RWPE2 (cell line): ENCODE results near the gene DIP2B.

ENCODE experiments used
- ATAC-seq: fragments of 200-7000 bp; cut with Tn5 transposase; 3 replicates; pipeline ENCODE4 v1.9.1; 2021; ENCODE audit warnings: low read depth
- DNase-seq: peaks from one replicate; pipeline ENCODE4 v3.0.0-alpha.2; 2020; ENCODE audit warnings: low spot score
- H3K27ac ChIP-seq: fragments of 450-650 bp; 2 replicates; pipeline ENCODE4 v1.5.1; 2017; ENCODE audit warnings: mild to moderate bottlenecking; ENCODE audit not compliant: poor library complexity, severe bottlenecking
- H3K27me3 ChIP-seq: fragments of 250-450 bp; sonication (Bioruptor Pico); 2 replicates; pipeline ENCODE4 v1.5.1; 2021; ENCODE audit warnings: mild to moderate bottlenecking, moderate library complexity; ENCODE audit not compliant: insufficient read depth, poor library complexity, severe bottlenecking
- H3K36me3 ChIP-seq: fragments of 250-450 bp; sonication (Bioruptor Pico); 2 replicates; pipeline ENCODE4 v1.5.1; 2020; ENCODE audit warnings: low read depth, mild to moderate bottlenecking, moderate library complexity
- H3K4me1 ChIP-seq: fragments of 250-450 bp; sonication (Bioruptor Pico); 2 replicates; pipeline ENCODE4 v1.5.1; 2021; ENCODE audit warnings: mild to moderate bottlenecking, moderate library complexity; ENCODE audit not compliant: insufficient read depth, poor library complexity, severe bottlenecking
- H3K4me3 ChIP-seq: fragments of 250-450 bp; sonication (Bioruptor Pico); 2 replicates; pipeline ENCODE4 v1.5.1; 2021; ENCODE audit warnings: mild to moderate bottlenecking, moderate library complexity; ENCODE audit not compliant: severe bottlenecking
- H3K9me3 ChIP-seq: fragments of 250-450 bp; sonication (Bioruptor Pico); 2 replicates; pipeline ENCODE4 v1.5.1; 2021; ENCODE audit warnings: mild to moderate bottlenecking, moderate library complexity; ENCODE audit not compliant: severe bottlenecking
- TF ChIP-seq, protein P1 (sequence below): fragments of 450-650 bp; IDR thresholded peaks from one replicate; pipeline ENCODE4 v1.5.1; 2017; ENCODE audit warnings: mild to moderate bottlenecking, moderate library complexity; ENCODE audit not compliant: poor library complexity, severe bottlenecking

The DIP2B gene

GRCh38 chr12:50786498-50787231, 281.9 kb downstream of the DIP2B start:
- Histone ChIP-seq H3K27ac (peak overlapping the region; percentile 97), H3K36me3 (peaks cover 11% of the 10 kb centered on the region), H3K9me3 (no peaks in the 10 kb centered on the region), H3K4me3 (no peak overlapping the region), H3K27me3 (no peaks in the 10 kb centered on the region), H3K4me1 (peaks cover 52% of the 10 kb centered on the region)
- DNase-seq, result peak; percentile 86
- TF ChIP-seq, protein P1, sequence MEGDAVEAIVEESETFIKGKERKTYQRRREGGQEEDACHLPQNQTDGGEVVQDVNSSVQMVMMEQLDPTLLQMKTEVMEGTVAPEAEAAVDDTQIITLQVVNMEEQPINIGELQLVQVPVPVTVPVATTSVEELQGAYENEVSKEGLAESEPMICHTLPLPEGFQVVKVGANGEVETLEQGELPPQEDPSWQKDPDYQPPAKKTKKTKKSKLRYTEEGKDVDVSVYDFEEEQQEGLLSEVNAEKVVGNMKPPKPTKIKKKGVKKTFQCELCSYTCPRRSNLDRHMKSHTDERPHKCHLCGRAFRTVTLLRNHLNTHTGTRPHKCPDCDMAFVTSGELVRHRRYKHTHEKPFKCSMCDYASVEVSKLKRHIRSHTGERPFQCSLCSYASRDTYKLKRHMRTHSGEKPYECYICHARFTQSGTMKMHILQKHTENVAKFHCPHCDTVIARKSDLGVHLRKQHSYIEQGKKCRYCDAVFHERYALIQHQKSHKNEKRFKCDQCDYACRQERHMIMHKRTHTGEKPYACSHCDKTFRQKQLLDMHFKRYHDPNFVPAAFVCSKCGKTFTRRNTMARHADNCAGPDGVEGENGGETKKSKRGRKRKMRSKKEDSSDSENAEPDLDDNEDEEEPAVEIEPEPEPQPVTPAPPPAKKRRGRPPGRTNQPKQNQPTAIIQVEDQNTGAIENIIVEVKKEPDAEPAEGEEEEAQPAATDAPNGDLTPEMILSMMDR, result no peak
- peak; percentile 95 for ATAC-seq

DNA sequence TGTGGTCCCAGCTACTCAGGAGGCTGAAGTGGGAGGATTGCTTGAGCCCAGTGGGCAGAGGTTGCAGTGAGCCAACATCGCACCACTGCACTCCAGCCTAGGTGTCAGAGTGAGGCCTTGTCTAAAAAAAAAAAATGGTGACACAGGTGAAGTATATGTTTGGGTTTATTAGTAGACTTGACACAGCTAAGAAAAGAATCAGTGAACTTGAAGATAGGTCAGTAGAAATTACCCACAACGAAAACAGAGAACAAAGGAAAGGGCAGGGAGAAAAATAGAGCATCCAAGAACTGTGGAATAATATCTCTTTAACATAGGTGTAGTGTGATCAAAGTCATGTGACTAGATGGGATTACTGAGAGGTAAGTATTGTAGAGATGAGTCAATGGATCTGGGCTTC, 282.8 kb downstream of the DIP2B start:
- TF ChIP-seq, protein P1, result no peak
- Histone ChIP-seq H3K9me3 (no peaks in the 10 kb centered on the region), H3K27me3 (no peaks in the 10 kb centered on the region), H3K4me1 (peaks cover 52% of the 10 kb centered on the region), H3K36me3 (peaks cover 7% of the 10 kb centered on the region), H3K4me3 (no peak overlapping the region), H3K27ac (peak overlapping the region; percentile 97)
- DNase-seq (no peak), ATAC-seq (no peak)

GRCh38 chr12:50788561-50788960, 283.8 kb downstream of the DIP2B start:
- peak overlapping the region; percentile 97 for H3K27ac ChIP-seq
- TF ChIP-seq, protein P1, result no peak

GRCh38 chr12:50790081-50790480, 285.3 kb downstream of the DIP2B start:
- Histone ChIP-seq H3K4me1 (peaks cover 43% of the 10 kb centered on the region), H3K27me3 (no peaks in the 10 kb centered on the region), H3K4me3 (no peak overlapping the region), H3K27ac (peak overlapping the region; percentile 11), H3K9me3 (no peaks in the 10 kb centered on the region), H3K36me3 (peaks cover 1% of the 10 kb centered on the region; the same call in 1 of the 2 replicates)
- ATAC-seq (no peak), DNase-seq (no peak)
- TF ChIP-seq, protein P1, result no peak

More at GRCh38 chr12:50788561-50788960, 283.8 kb downstream of the DIP2B start:
- H3K4me3 ChIP-seq, result no peak overlapping the region
- no peaks in the 10 kb centered on the region for H3K9me3 ChIP-seq
- DNase-seq, result no peak
- peaks cover 52% of the 10 kb centered on the region for H3K4me1 ChIP-seq
- no peaks in the 10 kb centered on the region; the same call in 1 of the 2 replicates for H3K36me3 ChIP-seq
- ATAC-seq, result no peak
- H3K27me3 ChIP-seq, result no peaks in the 10 kb centered on the region
